IPS DF 6.9 (cell line): Measurements from ENCODE around the gene SLC25A22.

Experiments used
- DNase-seq: peaks from one replicate; pipeline ENCODE4 v3.0.0-alpha.2; 2013; ENCODE audit warnings: low read depth, low spot score
- H3K27ac ChIP-seq: one replicate; pipeline ENCODE4 v1.5.1; 2013; ENCODE audit warnings: low read length, control low read depth
- H3K27me3 ChIP-seq: 2 replicates; pipeline ENCODE4 v1.6.1; 2013; ENCODE audit warnings: mild to moderate bottlenecking, low read length; ENCODE audit not compliant: control insufficient read depth, insufficient read depth
- H3K36me3 ChIP-seq: 2 replicates; pipeline ENCODE4 v1.6.1; 2013; ENCODE audit warnings: low read length; ENCODE audit not compliant: control insufficient read depth, insufficient read depth
- H3K4me1 ChIP-seq: 2 replicates; pipeline ENCODE4 v1.6.1; 2013; ENCODE audit warnings: low read length; ENCODE audit not compliant: control insufficient read depth, insufficient read depth
- H3K4me3 ChIP-seq: 2 replicates; pipeline ENCODE4 v1.5.1; 2013; ENCODE audit warnings: mild to moderate bottlenecking, low read length
- H3K9me3 ChIP-seq: 2 replicates; pipeline ENCODE4 v1.6.1; 2013; ENCODE audit warnings: low read length, inconsistent platforms; ENCODE audit not compliant: control insufficient read depth, insufficient read depth
- WGBS: extraction: QIAGEN DNeasy Blood & Tissue Kit; methylation state at CpG from one replicate; pipeline ENCODE4 v1.1.7; 2013; ENCODE audit warnings: mixed read lengths, missing lambda C conversion rate; ENCODE audit not compliant: insufficient read length, insufficient coverage; 5-methylcytosine and 5-hydroxymethylcytosine counted together

SLC25A22 gene

DNA sequence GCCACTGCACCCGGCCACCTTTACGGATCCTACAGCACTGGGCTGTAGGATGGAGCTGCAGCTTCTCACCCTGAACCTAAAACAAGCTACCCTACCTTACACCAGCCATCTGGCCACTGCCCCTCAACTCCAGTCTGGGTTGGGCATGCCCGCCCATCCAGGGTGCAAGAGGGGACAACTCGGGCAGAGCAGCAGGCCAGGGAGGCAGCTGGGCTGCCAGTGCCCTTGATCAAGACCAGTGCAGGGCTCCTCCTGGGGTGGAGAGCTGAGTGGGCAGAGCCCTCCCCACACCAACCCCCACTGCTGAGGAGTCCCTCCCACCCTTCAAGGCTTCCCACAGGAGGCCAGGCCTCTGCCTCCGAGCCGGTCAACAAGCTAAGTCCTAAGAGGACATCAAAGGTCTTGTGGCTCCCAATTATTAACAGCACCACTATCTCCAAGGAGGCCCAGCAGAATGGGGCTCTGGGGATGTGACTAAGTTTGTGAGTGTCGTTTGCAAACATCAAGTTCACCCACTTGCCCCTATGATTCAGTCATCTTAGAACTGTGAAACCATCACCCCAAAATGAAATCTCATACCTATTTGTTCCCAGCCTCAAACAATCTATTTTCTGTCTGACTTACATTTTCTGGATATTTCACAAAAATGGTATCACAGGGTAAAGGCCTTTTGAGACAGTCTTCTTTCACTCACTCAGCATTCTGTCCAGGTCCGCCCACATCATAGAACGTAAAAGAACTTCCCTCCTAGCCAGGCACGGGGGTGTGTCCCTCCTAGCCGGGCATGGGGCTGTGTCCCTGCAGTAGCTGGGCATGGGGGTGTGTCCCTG is 31.8 kb downstream of the SLC25A22 start:
- Histone ChIP-seq H3K36me3 (peaks cover 34% of the 10 kb centered on the region), H3K4me1 (peaks cover 5% of the 10 kb centered on the region), H3K27me3 (no peaks in the 10 kb centered on the region), H3K27ac (no peak overlapping the region), H3K9me3 (no peaks in the 10 kb centered on the region), H3K4me3 (no peak overlapping the region)
- WGBS, result no CpG with 5 or more reads among the region's 11 CpGs
- no peak for DNase-seq

DNA sequence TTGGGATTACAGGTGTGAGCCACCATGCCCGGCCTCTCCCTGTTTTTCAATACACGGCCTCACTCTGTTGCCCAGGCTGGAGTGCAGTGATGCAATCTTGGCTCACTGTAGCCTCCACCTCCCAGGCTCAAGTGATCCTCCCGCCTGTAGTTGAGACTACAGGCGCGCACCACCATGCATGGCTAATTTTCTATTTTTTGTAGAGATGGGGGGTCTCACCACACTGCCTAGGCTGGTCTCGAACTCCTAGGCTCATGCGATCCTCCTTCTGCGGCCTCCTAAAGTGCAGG is 32.3 kb downstream of the SLC25A22 start:
- peaks cover 5% of the 10 kb centered on the region for H3K4me1 ChIP-seq
- no peak overlapping the region for H3K4me3 ChIP-seq
- WGBS, result no CpG with 5 or more reads among the region's 8 CpGs
- no peaks in the 10 kb centered on the region for H3K27me3 ChIP-seq
- peaks cover 28% of the 10 kb centered on the region for H3K36me3 ChIP-seq
- no peaks in the 10 kb centered on the region for H3K9me3 ChIP-seq
- no peak for DNase-seq
- H3K27ac ChIP-seq, result no peak overlapping the region

DNA sequence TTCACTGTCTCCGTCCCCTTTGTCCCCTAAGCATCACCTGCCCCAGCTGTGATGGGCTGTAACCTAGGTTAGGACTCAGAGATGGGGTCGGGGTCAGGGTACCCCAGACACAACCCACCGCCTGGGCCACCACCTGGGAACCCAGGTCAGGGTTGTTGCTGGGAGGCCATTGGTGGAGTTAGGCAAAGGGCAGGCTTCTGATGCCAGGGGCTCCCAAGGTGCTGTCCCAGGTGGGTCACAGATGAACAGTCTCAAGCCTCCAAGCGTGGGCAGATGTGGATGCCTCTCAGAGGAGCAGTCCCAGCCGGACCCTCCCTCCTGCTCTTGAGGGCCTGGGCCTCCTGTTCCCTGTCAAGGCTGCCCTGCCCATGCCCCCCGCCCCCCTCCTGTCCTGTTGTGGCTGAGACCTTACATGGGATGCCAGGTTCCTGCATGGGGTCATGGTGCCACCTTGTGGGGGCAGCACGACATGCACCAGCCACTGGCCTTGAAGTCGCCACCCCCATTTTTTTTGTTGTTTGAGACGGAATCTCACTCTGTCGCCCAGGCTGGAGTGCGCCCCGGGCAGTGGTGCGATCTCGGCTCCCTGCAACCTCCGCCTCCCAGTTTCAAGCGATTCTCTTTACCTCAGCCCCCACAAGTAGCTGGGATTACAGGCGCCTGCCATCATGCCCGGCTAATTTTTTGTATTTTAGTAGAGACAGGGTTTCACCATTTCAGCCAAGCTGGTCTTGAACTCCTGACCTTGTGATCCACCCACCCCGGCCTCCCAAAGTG is 32.9 kb downstream of the SLC25A22 start:
- Histone ChIP-seq H3K4me3 (no peak overlapping the region), H3K36me3 (peaks cover 25% of the 10 kb centered on the region), H3K27me3 (no peaks in the 10 kb centered on the region), H3K9me3 (no peaks in the 10 kb centered on the region), H3K27ac (no peak overlapping the region), H3K4me1 (peaks cover 5% of the 10 kb centered on the region)
- WGBS, result no CpG with 5 or more reads among the region's 19 CpGs
- DNase-seq, result no peak

DNA sequence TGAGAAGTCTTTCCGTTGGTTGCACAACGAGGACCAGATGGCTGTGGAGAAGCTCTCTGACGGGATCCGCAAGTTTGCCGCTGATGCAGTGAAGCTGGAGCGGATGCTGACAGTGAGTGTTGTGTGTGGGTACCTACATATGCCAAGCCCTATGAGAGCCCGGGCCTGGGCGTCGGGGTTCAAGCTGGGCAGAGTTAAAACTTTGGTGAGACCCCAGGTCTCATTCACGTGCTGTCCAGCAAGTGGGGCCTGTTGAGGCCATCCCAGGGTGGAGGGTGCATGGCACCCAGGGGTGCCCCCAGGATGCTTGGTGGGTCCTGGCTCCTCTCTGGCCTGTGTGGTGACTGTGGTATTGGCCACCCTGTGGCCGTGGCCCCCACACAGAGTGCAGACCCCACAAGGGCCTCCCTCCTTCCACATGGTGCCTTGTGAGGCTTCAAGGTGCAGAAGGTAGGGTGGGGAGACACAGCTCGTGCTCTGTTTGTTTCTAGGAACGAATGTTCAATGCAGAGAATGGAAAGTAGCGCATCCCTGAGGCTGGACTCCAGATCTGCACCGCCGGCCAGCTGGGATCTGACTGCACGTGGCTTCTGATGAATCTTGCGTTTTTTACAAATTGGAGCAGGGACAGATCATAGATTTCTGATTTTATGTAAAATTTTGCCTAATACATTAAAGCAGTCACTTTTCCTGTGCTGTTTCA is 33.6 kb downstream of the SLC25A22 start:
- H3K27me3 ChIP-seq, result no peaks in the 10 kb centered on the region
- no CpG with 5 or more reads among the region's 18 CpGs for WGBS
- no peaks in the 10 kb centered on the region for H3K9me3 ChIP-seq
- peaks cover 5% of the 10 kb centered on the region for H3K4me1 ChIP-seq
- H3K36me3 ChIP-seq, result peaks cover 26% of the 10 kb centered on the region
- no peak overlapping the region for H3K4me3 ChIP-seq
- H3K27ac ChIP-seq, result no peak overlapping the region
- no peak for DNase-seq

DNA sequence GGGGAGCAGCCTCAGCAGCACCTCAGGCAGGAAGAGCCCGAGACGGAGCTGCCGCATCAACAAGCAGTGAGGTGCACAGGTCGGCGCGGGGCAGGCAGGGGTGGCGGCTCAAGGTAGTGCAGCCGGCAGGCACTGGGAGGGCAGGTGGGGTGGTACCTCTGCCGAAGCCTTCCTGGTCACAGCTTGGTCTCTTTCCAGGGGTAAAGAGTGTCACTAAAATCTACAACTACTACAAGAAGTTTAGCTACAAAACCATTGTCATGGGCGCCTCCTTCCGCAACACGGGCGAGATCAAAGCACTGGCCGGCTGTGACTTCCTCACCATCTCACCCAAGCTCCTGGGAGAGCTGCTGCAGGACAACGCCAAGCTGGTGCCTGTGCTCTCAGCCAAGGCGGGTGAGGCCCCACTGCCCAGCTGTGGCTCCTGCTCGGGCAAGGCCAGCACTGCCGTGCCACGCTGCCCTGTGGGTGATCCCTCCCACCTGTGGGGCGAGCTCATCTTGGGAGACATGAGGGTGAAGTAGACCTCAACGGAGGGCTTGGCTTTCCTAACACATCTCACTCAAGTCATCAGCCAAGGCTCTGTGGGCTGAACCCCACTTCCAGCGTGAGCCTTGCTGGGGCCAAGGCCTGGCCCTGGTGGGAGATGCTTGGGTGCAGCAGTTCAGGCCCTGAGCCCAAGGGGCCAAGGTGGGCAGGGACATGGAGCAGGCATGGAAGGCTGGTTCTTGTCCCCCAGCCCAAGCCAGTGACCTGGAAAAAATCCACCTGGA is 34.3 kb downstream of the SLC25A22 start:
- no peak overlapping the region for H3K27ac ChIP-seq
- no peaks in the 10 kb centered on the region for H3K27me3 ChIP-seq
- no peak for DNase-seq
- H3K36me3 ChIP-seq, result peaks cover 26% of the 10 kb centered on the region
- no peaks in the 10 kb centered on the region for H3K9me3 ChIP-seq
- H3K4me1 ChIP-seq, result peaks cover 5% of the 10 kb centered on the region
- H3K4me3 ChIP-seq, result no peak overlapping the region
- WGBS, result no CpG with 5 or more reads among the region's 22 CpGs

DNA sequence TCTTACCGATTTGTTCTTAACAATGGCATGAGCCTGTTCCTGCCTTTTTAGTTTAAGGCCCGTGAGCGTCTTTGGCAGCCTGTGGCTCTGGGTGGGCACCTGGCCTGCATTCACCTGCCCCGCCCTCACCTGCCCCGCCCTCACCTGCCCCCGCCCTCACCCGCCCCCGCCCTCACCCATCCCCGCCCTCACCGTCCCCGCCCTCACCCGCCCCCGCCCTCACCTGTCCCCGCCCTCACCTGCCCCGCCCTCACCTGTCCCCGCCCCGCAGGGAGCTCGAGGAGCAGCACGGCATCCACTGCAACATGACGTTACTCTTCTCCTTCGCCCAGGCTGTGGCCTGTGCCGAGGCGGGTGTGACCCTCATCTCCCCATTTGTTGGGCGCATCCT is 35.0 kb downstream of the SLC25A22 start:
- H3K27ac ChIP-seq, result no peak overlapping the region
- no CpG with 5 or more reads among the region's 24 CpGs for WGBS
- no peak overlapping the region for H3K4me3 ChIP-seq
- peaks cover 5% of the 10 kb centered on the region for H3K4me1 ChIP-seq
- H3K27me3 ChIP-seq, result no peaks in the 10 kb centered on the region
- DNase-seq, result no peak
- H3K36me3 ChIP-seq, result peaks cover 26% of the 10 kb centered on the region
- no peaks in the 10 kb centered on the region for H3K9me3 ChIP-seq

DNA sequence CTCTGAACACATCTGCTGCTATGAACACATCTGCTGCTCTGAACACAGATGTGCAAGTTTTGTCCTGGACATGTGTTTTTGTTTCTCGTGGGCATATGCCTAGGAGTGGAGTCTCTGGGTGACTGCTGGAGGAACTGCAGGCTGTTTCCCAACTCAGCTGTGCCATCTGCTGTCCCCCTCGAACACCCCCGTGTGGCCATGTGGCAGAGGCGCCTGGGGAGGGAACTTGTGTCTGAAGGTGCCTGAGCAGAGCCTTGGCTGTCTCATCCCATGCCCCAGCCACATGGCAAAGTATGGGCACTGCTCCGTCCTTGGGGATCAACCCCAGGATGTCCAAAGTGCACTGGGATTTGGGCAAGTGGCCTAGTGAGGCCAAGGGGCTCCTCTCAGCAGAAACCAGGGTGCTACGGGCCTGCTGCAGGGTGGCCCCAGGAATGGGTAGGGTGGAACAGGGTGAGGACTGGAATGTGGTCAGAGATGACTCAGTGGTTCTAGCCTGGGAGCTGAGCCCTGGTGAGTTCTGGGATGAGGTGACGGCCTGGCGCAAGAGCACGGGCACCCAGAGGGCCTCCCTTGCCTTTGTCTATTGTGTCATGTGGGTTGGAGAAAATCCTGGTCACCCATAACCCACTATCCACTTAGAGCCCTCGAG is 35.5 kb downstream of the SLC25A22 start:
- WGBS, result no CpG with 5 or more reads among the region's 10 CpGs
- H3K4me1 ChIP-seq, result peaks cover 5% of the 10 kb centered on the region
- H3K27me3 ChIP-seq, result no peaks in the 10 kb centered on the region
- no peak overlapping the region for H3K27ac ChIP-seq
- no peaks in the 10 kb centered on the region for H3K9me3 ChIP-seq
- no peak overlapping the region for H3K4me3 ChIP-seq
- H3K36me3 ChIP-seq, result peaks cover 26% of the 10 kb centered on the region
- DNase-seq, result no peak

DNA sequence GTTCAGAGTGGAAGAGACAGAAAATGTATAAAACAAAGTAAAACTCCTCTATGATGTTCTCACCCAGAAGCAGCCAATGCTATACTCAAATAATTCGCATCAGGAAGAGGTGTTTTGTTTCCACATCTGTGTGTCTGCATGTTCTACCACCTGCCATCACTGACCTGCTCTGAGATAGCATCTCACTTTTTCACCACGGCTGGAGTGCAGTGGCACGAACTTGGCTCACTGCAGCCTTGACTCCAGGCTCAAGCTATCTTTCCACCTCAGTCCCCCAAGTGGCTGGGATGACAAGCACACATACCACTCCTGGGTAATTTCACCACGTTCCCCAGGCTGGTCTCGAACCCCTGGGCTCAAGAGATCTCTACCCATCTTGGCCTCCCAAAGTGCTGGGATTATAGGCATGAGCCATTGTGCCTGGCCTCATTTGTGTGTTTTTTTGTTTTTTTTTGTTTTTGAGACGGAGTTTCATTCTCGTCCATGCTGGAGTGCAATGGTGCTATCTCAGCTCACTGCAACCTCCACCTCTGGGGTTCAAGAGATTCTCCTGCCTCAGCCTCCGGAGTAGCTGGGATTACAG is 36.5 kb downstream of the SLC25A22 start:
- Histone ChIP-seq H3K4me1 (peaks cover 5% of the 10 kb centered on the region), H3K4me3 (no peak overlapping the region), H3K36me3 (peaks cover 23% of the 10 kb centered on the region), H3K27ac (no peak overlapping the region), H3K9me3 (no peaks in the 10 kb centered on the region), H3K27me3 (no peaks in the 10 kb centered on the region)
- no peak for DNase-seq
- no CpG with 5 or more reads among the region's 8 CpGs for WGBS

DNA sequence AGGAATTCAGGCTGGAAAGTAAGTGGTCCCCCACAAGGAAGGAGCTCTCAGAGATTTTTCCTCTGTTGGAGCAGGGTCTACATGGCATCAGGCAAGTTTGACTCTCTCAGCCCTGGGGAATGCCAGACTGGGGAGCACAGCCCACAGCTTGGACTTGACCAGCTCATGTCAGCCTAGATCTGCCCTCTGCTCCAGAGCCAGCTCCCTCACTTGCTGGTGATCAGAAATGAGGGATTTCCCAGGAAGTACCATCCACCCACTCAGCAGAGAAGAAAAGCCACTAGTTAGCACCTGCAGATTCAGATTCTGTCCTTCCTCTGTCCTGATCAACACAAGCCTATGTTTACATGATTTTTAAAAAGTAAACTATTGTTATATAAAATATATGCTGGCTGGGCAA is 37.8 kb downstream of the SLC25A22 start:
- DNase-seq, result no peak
- peaks cover 31% of the 10 kb centered on the region for H3K36me3 ChIP-seq
- H3K27me3 ChIP-seq, result no peaks in the 10 kb centered on the region
- no peaks in the 10 kb centered on the region for H3K9me3 ChIP-seq
- no peak overlapping the region for H3K27ac ChIP-seq
- H3K4me1 ChIP-seq, result peaks cover 5% of the 10 kb centered on the region
- H3K4me3 ChIP-seq, result no peak overlapping the region
